Activated CD4-positive, alpha-beta memory T cell treated with anti-CD3 and anti-CD28 coated beads for 36 hours (primary cell): ENCODE results near the gene TPBG. TPM values are rescaled to one million over a fixed set of nuclear protein-coding genes. Genes with fewer than 3 reads are reported as not detected.
"Not testable (repeated sequence)": the region's sequence is repeated elsewhere in the genome, so short reads cannot be mapped to it uniquely, and the experiment has no call there.

ENCODE experiments used
- CTCF ChIA-PET: fragments of 350-600 bp; sonication (Branson Sonifier 250); formaldehyde crosslinking; loops from one replicate; lab custom pipeline; 2021; ENCODE audit warnings: antibody characterized with exemption, inconsistent platforms; lab: Charles Lee
- POLR2A ChIA-PET: fragments of 350-600 bp; sonication (Branson Sonifier 250); formaldehyde crosslinking; loops from one replicate; lab custom pipeline; 2021; ENCODE audit warnings: antibody characterized with exemption; lab: Charles Lee
- DNase-seq: peaks from one replicate; pipeline ENCODE4 v3.0.0-alpha.2; 2020
- H3K27ac Mint-ChIP-seq: one replicate; pipeline ENCODE4 v1.8.0; 2021; ENCODE audit warnings: mixed read lengths
- H3K27me3 Mint-ChIP-seq: one replicate; pipeline ENCODE4 v1.8.0; 2021; ENCODE audit warnings: mixed read lengths
- H3K36me3 Mint-ChIP-seq: one replicate; pipeline ENCODE4 v1.8.0; 2021; ENCODE audit warnings: mixed read lengths
- H3K4me1 Mint-ChIP-seq: one replicate; pipeline ENCODE4 v1.8.0; 2021; ENCODE audit warnings: low read depth, mixed read lengths
- H3K4me3 Mint-ChIP-seq: one replicate; pipeline ENCODE4 v1.8.0; 2021; ENCODE audit warnings: mild to moderate bottlenecking, mixed read lengths
- H3K9me3 Mint-ChIP-seq: one replicate; pipeline ENCODE4 v1.8.0; 2021; ENCODE audit warnings: mixed read lengths
- intact Hi-C: fragments of 100-400 bp; cut with micrococcal nuclease; formaldehyde crosslinking; loops from one replicate; pipeline ENCODE4 v1.15.1; 2023
- total RNA-seq, 2 experiments: library from RNA; stranded (reverse); gene quantifications; one replicate each; pipeline ENCODE4 v1.2.3, GENCODE V29; 2021

Gene TPBG
- total RNA-seq, 2 experiments from 2014 or later, result 0.34 to 0.55 TPM

DNA sequence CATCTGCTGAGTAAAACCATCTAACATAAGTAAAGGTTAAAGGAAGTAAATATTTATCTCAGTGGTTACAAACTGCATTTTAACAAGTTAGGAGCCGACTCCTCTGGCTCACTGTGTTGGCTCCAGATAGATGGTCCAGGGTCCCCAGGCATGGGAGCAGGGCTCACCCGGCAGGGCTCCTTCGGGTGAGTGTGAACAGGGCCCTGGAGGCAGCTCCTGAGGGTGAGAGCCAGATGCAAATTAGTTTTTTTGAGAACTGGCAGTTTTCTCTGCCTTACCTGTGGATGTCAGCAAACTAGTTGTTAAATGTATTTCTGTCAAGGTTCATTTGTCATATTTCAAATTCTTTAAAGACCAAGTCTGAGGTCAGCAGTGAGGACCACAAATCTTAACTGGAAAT is 21.5 kb downstream of the TPBG start:
- H3K27ac Mint-ChIP-seq, result no peak overlapping the region
- H3K4me3 Mint-ChIP-seq, result no peak overlapping the region
- ChIA-PET POLR2A (no interaction called here), CTCF (no interaction called here)
- intact Hi-C loops, result no loop called here
- no peak for DNase-seq
- H3K36me3 Mint-ChIP-seq, result no peaks in the 10 kb centered on the region
- no peaks in the 10 kb centered on the region for H3K27me3 Mint-ChIP-seq
- no peaks in the 10 kb centered on the region for H3K9me3 Mint-ChIP-seq
- no peaks in the 10 kb centered on the region for H3K4me1 Mint-ChIP-seq

DNA sequence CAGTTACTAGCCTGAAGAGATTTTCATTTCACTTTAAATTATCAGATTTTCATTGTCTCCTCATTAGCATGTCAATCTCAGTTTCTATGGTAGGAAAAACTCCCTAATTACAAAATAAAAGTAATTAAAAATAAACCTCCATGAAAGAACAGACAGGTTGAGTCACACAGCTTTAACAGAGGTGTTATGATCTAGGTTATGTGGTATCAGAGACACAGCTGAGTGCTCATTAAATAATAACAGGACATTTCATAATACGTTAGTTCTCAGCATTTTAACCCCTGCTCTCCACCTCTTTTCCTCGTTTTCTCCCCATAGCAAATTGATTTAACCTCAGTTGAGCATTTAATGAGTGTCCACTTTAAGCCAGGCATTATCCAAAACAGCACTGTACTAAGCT is 21.9 kb downstream of the TPBG start:
- Mint-ChIP-seq H3K36me3 (no peaks in the 10 kb centered on the region), H3K4me1 (no peaks in the 10 kb centered on the region), H3K27me3 (no peaks in the 10 kb centered on the region), H3K27ac (no peak overlapping the region), H3K4me3 (no peak overlapping the region), H3K9me3 (no peaks in the 10 kb centered on the region)
- CTCF ChIA-PET, result no interaction called here
- POLR2A ChIA-PET, result no interaction called here
- intact Hi-C loops, result no loop called here
- no peak for DNase-seq

DNA sequence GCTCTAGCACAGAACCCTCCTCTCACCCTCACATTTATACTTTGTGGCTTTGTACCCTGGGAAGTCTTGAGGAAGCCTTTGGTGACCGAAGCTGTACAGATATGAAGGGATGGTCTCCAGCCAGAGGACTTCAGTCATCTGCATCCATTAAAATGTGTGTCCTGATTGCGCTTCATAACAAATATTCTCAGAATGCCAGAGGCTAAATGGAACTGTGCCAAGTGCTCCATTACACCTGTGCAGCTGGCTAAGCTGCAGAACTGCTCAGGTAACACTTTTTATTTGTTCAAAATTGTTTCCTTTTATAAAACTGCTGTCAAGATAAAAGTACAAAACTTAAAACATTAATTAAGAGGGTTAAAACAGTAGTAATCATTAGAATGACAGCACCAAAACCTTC is 22.3 kb downstream of the TPBG start:
- intact Hi-C loops, result no loop called here
- H3K27ac Mint-ChIP-seq, result no peak overlapping the region
- no peak overlapping the region for H3K4me3 Mint-ChIP-seq
- no peaks in the 10 kb centered on the region for H3K36me3 Mint-ChIP-seq
- ChIA-PET CTCF (no interaction called here), POLR2A (no interaction called here)
- H3K27me3 Mint-ChIP-seq, result no peaks in the 10 kb centered on the region
- no peak for DNase-seq
- no peaks in the 10 kb centered on the region for H3K9me3 Mint-ChIP-seq
- H3K4me1 Mint-ChIP-seq, result no peaks in the 10 kb centered on the region

GRCh38 chr6:82394770-82395169 is 31.2 kb downstream of the TPBG start:
- DNase-seq, intact Hi-C loops, H3K27ac Mint-ChIP-seq, H3K9me3 Mint-ChIP-seq, H3K4me1 Mint-ChIP-seq, CTCF ChIA-PET, H3K36me3 Mint-ChIP-seq, H3K4me3 Mint-ChIP-seq, POLR2A ChIA-PET, H3K27me3 Mint-ChIP-seq: not testable (repeated sequence)

DNA sequence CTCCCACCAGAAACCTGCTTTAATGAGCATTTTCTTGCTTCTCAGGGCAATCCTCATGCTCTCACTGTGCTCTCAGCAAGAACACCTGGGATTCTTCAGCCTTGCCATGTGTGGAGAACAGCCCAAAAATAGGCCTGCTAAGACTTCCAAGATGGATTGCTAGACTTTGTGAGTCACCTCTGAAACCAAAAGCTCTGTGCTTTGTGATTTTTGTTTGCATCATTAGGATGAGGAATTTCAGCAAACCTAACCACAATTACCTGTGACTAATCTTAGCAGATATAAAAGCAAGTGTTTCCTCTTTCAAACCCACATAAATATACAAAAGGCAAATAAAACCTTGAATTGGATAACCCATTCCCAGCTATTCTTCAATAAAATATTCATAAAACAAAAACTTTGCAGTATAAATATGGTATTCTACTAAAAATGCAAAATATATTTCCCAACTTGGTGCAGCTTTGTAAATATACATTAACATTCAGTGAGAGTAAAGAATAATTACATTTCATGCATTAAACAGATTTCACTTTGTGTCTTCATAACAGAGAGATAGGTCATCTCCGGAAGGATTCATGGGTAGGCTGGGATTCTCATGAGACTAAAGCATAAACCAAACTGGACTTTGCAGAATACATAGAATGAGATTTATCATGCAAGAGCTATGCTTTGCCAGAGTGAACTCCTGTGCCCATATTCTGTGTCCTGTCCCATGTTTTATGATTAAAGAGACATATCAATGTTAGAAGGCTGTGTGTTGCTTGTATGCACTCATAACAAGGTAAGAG is 33.5 kb downstream of the TPBG start:
- Mint-ChIP-seq H3K4me1 (no peaks in the 10 kb centered on the region), H3K36me3 (no peaks in the 10 kb centered on the region), H3K27ac (no peak overlapping the region), H3K4me3 (no peak overlapping the region), H3K9me3 (no peaks in the 10 kb centered on the region), H3K27me3 (no peaks in the 10 kb centered on the region)
- POLR2A ChIA-PET, result no interaction called here
- intact Hi-C loops, result no loop called here
- no peak for DNase-seq
- CTCF ChIA-PET, result no interaction called here

- H3K36me3 Mint-ChIP-seq, result no peaks in the 10 kb centered on the region
- ChIA-PET POLR2A (no interaction called here), CTCF (no interaction called here)
- no peaks in the 10 kb centered on the region for H3K9me3 Mint-ChIP-seq
- H3K27me3 Mint-ChIP-seq, result no peaks in the 10 kb centered on the region
- no peaks in the 10 kb centered on the region for H3K4me1 Mint-ChIP-seq
- H3K4me3 Mint-ChIP-seq, result no peak overlapping the region
- H3K27ac Mint-ChIP-seq, result no peak overlapping the region
- intact Hi-C loops, result no loop called here
- DNase-seq, result no peak
Measured at GRCh38 chr6:82397962-82398692, 34.5 kb downstream of the TPBG start.

DNA sequence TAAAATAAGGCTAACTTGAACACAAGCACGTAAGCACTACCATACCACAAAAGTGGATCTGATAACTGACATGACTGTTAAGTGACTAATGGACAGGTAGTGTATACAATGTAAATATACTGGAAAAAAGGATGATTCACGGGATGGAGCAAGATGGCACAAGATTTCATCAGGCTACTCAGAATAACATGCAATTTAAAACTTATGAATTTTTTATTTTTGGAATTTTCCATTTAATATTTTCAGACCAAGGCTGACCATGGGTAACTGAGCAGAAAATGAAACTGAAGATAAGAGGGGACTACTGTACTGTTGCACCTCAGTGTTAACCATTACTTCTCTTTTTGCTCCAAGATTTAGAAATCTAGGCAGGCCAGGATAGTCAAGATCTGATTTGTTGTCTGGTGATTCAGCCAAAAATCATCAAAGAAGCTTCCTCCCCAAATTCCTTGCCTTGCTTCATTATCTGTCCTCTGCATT is 45.4 kb downstream of the TPBG start:
- ChIA-PET CTCF (no interaction called here), POLR2A (no interaction called here)
- no peaks in the 10 kb centered on the region for H3K36me3 Mint-ChIP-seq
- DNase-seq, result no peak
- H3K4me1 Mint-ChIP-seq, result no peaks in the 10 kb centered on the region
- no peaks in the 10 kb centered on the region for H3K27me3 Mint-ChIP-seq
- no peak overlapping the region for H3K27ac Mint-ChIP-seq
- no peak overlapping the region for H3K4me3 Mint-ChIP-seq
- H3K9me3 Mint-ChIP-seq, result no peaks in the 10 kb centered on the region
- intact Hi-C loops, result no loop called here

DNA sequence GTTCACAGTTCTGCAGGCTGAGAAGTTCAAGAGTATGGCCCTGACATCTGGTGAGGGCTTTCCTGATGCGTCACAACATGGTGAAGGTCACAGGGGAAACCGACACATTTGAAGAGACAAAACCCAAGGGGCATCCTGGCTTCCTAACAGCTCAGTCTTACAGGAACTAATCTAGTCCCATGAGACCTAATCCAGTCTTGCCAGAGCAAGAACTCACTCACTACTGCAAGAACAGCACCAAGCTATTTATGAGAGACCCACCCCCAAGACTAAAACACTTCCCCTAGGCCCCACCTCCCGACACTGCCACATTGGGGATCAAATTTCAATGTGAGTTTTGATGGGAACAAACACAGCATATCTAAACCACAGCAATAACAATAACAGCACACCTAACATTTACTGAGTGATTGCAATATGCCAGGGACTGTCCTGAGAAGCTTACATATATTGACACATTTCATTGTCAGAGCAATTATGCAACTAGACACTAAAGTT is 46.6 kb downstream of the TPBG start:
- ChIA-PET CTCF (no interaction called here), POLR2A (no interaction called here)
- no peak for DNase-seq
- intact Hi-C loops, result no loop called here
- Mint-ChIP-seq H3K9me3 (no peaks in the 10 kb centered on the region), H3K4me1 (no peaks in the 10 kb centered on the region), H3K27ac (no peak overlapping the region), H3K27me3 (no peaks in the 10 kb centered on the region), H3K4me3 (no peak overlapping the region), H3K36me3 (no peaks in the 10 kb centered on the region)

DNA sequence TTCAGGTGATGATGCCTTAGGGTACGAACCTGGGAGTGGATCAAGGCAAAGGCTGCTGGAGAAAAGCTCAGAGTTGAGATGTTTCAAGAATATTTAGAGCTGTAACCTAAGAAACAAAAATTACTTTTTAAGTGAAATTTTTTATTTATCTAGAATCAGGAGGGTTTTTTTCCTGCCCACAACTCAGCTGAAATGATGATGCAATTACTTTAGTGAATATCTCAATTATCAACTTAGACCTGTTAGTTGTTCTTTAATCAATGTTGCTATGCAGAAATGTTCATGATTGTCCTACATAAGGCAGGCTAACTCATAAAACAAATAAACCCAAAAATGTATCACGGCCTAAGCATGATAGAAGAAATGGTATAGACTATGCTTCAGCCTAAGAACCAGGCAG is 50.3 kb downstream of the TPBG start:
- no peak for DNase-seq
- intact Hi-C loops, result no loop called here
- Mint-ChIP-seq H3K27ac (no peak overlapping the region), H3K27me3 (no peaks in the 10 kb centered on the region), H3K4me1 (no peaks in the 10 kb centered on the region), H3K9me3 (no peaks in the 10 kb centered on the region), H3K36me3 (no peaks in the 10 kb centered on the region), H3K4me3 (no peak overlapping the region)
- POLR2A ChIA-PET, result no interaction called here
- CTCF ChIA-PET, result interaction anchor here (0.7 kb wide), 1 partner anchor 1690 kb away, joined by 3 read pairs; no protein-coding TSS in a partner anchor

DNA sequence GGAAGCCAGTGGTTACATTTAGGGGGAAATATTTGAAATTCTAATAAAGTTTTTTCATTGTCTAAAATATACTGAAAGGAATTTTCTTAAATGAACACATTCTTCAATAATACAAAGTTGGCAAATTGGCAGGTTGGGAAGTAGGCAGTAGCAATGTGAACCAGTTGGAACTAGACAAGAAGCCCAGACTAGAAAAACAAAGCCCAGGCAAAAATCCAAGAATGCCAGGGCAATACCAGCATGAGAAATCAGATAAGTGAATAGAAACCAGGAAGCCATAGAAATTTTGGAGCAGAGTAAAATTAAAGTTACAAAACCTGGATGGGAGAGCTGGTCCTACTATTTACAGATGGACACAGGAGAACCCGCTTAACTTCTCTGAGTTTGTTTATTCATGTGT is 52.2 kb downstream of the TPBG start:
- intact Hi-C loops, result no loop called here
- H3K36me3 Mint-ChIP-seq, result no peaks in the 10 kb centered on the region
- no peak overlapping the region for H3K4me3 Mint-ChIP-seq
- CTCF ChIA-PET, result no interaction called here
- DNase-seq, result no peak
- H3K27me3 Mint-ChIP-seq, result no peaks in the 10 kb centered on the region
- H3K9me3 Mint-ChIP-seq, result no peaks in the 10 kb centered on the region
- no peak overlapping the region for H3K27ac Mint-ChIP-seq
- H3K4me1 Mint-ChIP-seq, result no peaks in the 10 kb centered on the region
- POLR2A ChIA-PET, result no interaction called here

DNA sequence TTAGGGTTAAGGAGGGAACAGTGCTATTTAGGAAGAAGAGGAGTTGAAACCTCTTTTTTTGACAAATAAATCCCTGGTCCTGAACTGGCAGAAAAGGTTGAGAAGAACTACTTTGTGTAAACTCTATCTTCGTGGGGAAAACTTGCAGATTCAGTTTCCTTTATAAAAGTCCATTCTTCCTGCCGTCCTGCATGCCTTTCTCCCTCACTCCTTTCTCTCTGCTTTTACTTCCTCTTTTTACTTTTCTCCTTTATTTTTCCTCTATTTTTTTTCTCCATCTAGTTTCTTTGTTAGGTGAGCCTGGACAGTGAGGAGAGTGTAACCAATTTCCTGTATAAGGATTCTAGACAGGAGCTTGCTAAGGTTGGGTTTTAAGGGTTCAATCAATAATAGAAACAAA is 52.7 kb downstream of the TPBG start:
- Mint-ChIP-seq H3K9me3 (no peaks in the 10 kb centered on the region), H3K27ac (no peak overlapping the region), H3K27me3 (no peaks in the 10 kb centered on the region), H3K36me3 (no peaks in the 10 kb centered on the region), H3K4me3 (no peak overlapping the region), H3K4me1 (no peaks in the 10 kb centered on the region)
- ChIA-PET CTCF (no interaction called here), POLR2A (no interaction called here)
- no peak for DNase-seq
- intact Hi-C loops, result no loop called here
